ENCODE measurements around the gene MUC5B. TPM values are rescaled to one million over a fixed set of nuclear protein-coding genes. Genes with fewer than 3 reads are reported as not detected.
"Not testable (repeated sequence)": the region's sequence is repeated elsewhere in the genome, so short reads cannot be mapped to it uniquely, and the experiment has no call there.

The MUC5B gene, protein sequence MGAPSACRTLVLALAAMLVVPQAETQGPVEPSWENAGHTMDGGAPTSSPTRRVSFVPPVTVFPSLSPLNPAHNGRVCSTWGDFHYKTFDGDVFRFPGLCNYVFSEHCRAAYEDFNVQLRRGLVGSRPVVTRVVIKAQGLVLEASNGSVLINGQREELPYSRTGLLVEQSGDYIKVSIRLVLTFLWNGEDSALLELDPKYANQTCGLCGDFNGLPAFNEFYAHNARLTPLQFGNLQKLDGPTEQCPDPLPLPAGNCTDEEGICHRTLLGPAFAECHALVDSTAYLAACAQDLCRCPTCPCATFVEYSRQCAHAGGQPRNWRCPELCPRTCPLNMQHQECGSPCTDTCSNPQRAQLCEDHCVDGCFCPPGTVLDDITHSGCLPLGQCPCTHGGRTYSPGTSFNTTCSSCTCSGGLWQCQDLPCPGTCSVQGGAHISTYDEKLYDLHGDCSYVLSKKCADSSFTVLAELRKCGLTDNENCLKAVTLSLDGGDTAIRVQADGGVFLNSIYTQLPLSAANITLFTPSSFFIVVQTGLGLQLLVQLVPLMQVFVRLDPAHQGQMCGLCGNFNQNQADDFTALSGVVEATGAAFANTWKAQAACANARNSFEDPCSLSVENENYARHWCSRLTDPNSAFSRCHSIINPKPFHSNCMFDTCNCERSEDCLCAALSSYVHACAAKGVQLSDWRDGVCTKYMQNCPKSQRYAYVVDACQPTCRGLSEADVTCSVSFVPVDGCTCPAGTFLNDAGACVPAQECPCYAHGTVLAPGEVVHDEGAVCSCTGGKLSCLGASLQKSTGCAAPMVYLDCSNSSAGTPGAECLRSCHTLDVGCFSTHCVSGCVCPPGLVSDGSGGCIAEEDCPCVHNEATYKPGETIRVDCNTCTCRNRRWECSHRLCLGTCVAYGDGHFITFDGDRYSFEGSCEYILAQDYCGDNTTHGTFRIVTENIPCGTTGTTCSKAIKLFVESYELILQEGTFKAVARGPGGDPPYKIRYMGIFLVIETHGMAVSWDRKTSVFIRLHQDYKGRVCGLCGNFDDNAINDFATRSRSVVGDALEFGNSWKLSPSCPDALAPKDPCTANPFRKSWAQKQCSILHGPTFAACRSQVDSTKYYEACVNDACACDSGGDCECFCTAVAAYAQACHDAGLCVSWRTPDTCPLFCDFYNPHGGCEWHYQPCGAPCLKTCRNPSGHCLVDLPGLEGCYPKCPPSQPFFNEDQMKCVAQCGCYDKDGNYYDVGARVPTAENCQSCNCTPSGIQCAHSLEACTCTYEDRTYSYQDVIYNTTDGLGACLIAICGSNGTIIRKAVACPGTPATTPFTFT (N-terminal part only)
- total RNA-seq = under 1 TPM in 1 of 4 donors, not detected in 3; 0.44 TPM

DNA sequence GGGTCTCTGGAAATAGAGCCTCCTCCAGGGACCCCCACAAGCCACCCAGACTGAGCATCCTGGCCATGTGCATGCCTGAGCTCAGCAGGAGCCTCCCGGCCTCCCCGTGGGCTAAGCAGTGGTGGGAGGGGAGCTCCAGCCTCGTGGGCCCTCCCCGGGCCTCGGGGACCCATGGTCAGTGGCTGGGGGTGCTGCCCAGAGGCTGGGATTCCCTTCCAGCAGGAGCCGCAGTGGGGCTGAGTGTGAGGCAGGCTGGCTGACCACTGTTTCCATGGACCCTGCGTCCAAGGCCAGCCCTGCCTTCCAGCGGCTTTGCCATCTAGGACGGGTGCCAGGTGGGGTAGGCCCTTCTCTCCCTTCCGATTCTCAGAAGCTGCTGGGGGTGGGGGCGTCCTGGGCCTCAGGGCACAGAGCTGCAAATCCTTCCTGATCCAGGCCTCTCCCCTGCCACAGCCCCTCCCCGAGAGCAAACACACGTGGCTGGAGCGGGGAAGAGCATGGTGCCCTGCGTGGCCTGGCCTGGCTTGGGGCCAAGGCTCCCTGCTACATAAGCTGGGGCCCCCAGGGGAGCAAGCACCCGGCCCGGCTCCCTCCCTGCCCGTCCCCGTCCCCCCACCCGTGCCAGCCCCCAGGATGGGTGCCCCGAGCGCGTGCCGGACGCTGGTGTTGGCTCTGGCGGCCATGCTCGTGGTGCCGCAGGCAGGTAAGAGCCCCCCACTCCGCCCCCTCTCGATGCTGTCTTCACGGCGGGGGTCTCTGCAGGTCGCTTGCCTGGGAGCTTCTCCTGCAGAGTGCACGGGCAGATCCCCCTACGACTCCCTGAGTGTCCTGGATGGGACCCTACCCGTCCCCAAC lies at the start of gene MUC5B:
Gene MUC5B (plus strand): TSS at position 576 of the 855 bp plus-strand sequence. CDS start 58 bp downstream, at position 634.
- TF ChIP-seq CTCF (IDR thresholded peaks at IDR 0.05) = no peak
- no peak for DNase-seq (ENCODE audit: low spot score)
- no peak for ATAC-seq (ENCODE audit: low FRiP score)

- DNase-seq (ENCODE audit: low spot score); ATAC-seq (ENCODE audit: low FRiP score): not testable (repeated sequence)
Measured at GRCh38 chr11:1173396-1173795, 49.5 kb upstream of the MUC5B start.

- DNase-seq (ENCODE audit: low spot score) (no peak), ATAC-seq (ENCODE audit: low FRiP score) (no peak)
- TF ChIP-seq CTCF (IDR thresholded peaks at IDR 0.05) = no peak
Measured at GRCh38 chr11:1174441-1175370, 48.2 kb upstream of the MUC5B start.

GRCh38 chr11:1175461-1176223 lies 47.2 kb upstream of the MUC5B start:
- DNase-seq (ENCODE audit: low spot score) (no peak), ATAC-seq (ENCODE audit: low FRiP score) (no peak)
- no peak for TF ChIP-seq CTCF (IDR thresholded peaks at IDR 0.05)

- DNase-seq (ENCODE audit: low spot score) = no peak
- no peak for ATAC-seq (ENCODE audit: low FRiP score)
- no peak for TF ChIP-seq CTCF (IDR thresholded peaks at IDR 0.05)
Measured at GRCh38 chr11:1176224-1177019, 46.4 kb upstream of the MUC5B start.
